ENCODE results near the gene EYS. TPM values are rescaled to one million over a fixed set of nuclear protein-coding genes. Genes with fewer than 3 reads are reported as not detected.

EYS gene
- total RNA-seq, 1 donor from 2014 or later = not detected

DNA sequence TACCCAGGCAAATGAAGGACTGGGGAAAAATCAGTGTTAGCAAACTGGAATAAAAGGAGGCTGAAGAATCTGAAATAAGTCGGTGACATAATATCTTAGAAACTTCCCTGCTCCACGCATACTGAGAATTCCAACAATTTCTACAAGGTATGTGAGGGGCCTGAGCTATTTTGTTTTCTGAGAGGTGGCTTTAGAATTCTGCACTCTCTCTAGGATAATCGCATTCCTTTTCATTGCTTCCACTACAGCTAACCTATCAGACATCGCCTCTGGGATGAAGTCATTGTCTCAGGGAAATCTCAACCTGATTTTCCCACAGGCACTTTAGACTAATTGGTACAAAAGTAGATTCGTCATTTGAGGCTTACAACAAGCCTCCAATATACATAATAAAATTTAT lies 1330.6 kb downstream of the EYS start:
- H3K36me3 Mint-ChIP-seq (ENCODE audit: low read depth, unreplicated experiment) = peaks cover 5% of the 10 kb centered on the region
- H3K27ac Mint-ChIP-seq (ENCODE audit: unreplicated experiment) = no peak overlapping the region
- H3K4me1 Mint-ChIP-seq (ENCODE audit: unreplicated experiment) = no peaks in the 10 kb centered on the region
- no peak for DNase-seq (ENCODE audit: low spot score)
- TF ChIP-seq, protein P1, sequence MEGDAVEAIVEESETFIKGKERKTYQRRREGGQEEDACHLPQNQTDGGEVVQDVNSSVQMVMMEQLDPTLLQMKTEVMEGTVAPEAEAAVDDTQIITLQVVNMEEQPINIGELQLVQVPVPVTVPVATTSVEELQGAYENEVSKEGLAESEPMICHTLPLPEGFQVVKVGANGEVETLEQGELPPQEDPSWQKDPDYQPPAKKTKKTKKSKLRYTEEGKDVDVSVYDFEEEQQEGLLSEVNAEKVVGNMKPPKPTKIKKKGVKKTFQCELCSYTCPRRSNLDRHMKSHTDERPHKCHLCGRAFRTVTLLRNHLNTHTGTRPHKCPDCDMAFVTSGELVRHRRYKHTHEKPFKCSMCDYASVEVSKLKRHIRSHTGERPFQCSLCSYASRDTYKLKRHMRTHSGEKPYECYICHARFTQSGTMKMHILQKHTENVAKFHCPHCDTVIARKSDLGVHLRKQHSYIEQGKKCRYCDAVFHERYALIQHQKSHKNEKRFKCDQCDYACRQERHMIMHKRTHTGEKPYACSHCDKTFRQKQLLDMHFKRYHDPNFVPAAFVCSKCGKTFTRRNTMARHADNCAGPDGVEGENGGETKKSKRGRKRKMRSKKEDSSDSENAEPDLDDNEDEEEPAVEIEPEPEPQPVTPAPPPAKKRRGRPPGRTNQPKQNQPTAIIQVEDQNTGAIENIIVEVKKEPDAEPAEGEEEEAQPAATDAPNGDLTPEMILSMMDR (IDR thresholded peaks at IDR 0.05; ENCODE audit: unreplicated experiment) = no peak
- no peak overlapping the region for H3K4me3 Mint-ChIP-seq (ENCODE audit: unreplicated experiment)
- peaks cover 5% of the 10 kb centered on the region for H3K27me3 Mint-ChIP-seq (ENCODE audit: unreplicated experiment)
- peaks cover 5% of the 10 kb centered on the region for H3K9me3 Mint-ChIP-seq (ENCODE audit: unreplicated experiment)

DNA sequence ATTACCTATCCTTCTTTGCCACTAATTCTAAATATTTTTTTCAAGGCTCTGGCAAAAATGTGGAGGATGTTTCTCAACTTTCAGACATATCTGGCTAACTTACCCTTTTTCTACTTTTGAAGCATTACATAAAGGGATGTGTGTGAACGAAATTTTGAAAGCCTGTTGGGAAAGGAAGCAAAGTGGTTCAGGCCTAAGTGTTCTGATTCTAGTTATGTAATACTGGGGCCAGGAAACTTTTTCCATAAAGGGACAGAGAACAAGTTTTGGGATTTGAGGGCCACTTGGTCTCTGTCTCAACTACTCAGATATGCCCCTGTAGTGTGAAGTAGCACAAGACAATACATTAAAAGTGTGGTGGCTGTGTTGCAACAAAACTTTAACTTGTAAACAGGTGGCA lies 1349.6 kb downstream of the EYS start:
- H3K4me1 Mint-ChIP-seq (ENCODE audit: unreplicated experiment) = no peaks in the 10 kb centered on the region
- H3K27me3 Mint-ChIP-seq (ENCODE audit: unreplicated experiment) = no peaks in the 10 kb centered on the region
- DNase-seq (ENCODE audit: low spot score) = no peak
- no peaks in the 10 kb centered on the region for H3K9me3 Mint-ChIP-seq (ENCODE audit: unreplicated experiment)
- no peaks in the 10 kb centered on the region for H3K36me3 Mint-ChIP-seq (ENCODE audit: low read depth, unreplicated experiment)
- H3K4me3 Mint-ChIP-seq (ENCODE audit: unreplicated experiment) = no peak overlapping the region
- no peak overlapping the region for H3K27ac Mint-ChIP-seq (ENCODE audit: unreplicated experiment)
- TF ChIP-seq, protein P1 (IDR thresholded peaks at IDR 0.05; ENCODE audit: unreplicated experiment) = no peak

DNA sequence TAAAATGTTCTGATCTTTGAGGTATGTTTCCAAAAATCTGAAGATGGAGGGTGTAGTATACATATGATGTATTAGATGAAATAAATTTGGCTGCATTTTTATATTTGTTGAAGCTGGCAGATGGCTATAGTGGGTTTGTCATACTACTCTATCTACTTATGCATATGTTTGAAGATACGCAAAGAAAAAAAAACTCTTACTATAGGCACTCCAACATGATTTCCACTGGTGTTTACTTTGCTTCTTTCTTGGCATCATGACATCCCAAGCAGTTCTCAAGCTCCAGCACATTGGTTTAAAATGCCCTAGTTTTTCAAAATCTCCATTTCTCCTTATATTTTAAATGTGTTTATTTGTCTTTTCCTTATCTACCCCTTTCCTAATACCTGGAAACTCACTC lies 1359.6 kb downstream of the EYS start:
- H3K27me3 Mint-ChIP-seq (ENCODE audit: unreplicated experiment) = peaks cover 5% of the 10 kb centered on the region
- no peaks in the 10 kb centered on the region for H3K36me3 Mint-ChIP-seq (ENCODE audit: low read depth, unreplicated experiment)
- no peak for DNase-seq (ENCODE audit: low spot score)
- H3K27ac Mint-ChIP-seq (ENCODE audit: unreplicated experiment) = no peak overlapping the region
- H3K4me3 Mint-ChIP-seq (ENCODE audit: unreplicated experiment) = no peak overlapping the region
- no peaks in the 10 kb centered on the region for H3K4me1 Mint-ChIP-seq (ENCODE audit: unreplicated experiment)
- TF ChIP-seq, protein P1 (IDR thresholded peaks at IDR 0.05; ENCODE audit: unreplicated experiment) = no peak
- H3K9me3 Mint-ChIP-seq (ENCODE audit: unreplicated experiment) = no peaks in the 10 kb centered on the region

DNA sequence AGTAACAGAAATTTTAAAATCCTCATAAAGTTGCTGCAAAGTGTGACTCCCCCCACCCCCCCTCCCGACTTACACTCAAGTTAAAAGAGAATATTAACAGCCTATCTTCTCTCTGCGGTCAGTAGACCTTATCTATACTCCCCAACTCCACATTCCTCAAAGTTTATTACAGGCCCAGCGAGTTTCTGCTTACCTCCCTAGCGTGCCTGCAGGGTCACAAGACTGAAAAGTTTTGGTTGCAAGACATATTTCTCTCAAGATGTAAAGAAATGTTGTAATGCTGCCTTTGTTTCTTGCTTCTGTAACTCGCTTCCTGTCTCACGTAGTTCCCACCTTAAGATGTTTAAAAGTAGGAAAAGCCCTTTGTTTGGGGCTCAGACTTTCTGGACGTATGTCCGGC lies 1371.8 kb downstream of the EYS start:
- Mint-ChIP-seq H3K4me1 (ENCODE audit: unreplicated experiment) (peaks cover 5% of the 10 kb centered on the region), H3K27me3 (ENCODE audit: unreplicated experiment) (peaks cover 2% of the 10 kb centered on the region), H3K9me3 (ENCODE audit: unreplicated experiment) (no peaks in the 10 kb centered on the region), H3K4me3 (ENCODE audit: unreplicated experiment) (no peak overlapping the region), H3K36me3 (ENCODE audit: low read depth, unreplicated experiment) (no peaks in the 10 kb centered on the region), H3K27ac (ENCODE audit: unreplicated experiment) (no peak overlapping the region)
- no peak for DNase-seq (ENCODE audit: low spot score)
- TF ChIP-seq, protein P1 (IDR thresholded peaks at IDR 0.05; ENCODE audit: unreplicated experiment) = no peak

DNA sequence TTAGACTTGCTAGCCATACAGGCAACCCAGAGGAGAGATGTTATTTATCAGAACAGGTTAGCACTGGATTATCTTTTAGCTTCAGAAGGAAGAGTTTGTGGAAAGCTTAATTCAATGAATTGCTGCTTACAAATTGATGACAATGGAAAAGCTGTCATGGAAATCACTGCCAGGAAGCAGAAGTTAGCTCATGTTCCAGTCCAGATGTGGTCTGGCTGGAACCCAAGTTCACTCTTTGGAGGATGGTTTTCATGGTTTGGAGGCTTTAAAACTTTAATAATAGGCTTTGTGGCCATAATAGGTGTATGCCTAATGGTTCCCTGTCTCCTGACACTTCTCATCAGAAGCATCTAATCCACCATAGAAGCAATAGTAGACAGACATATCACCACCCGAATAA lies 1372.4 kb downstream of the EYS start:
- DNase-seq (ENCODE audit: low spot score) = no peak
- H3K27ac Mint-ChIP-seq (ENCODE audit: unreplicated experiment) = no peak overlapping the region
- TF ChIP-seq, protein P1 (IDR thresholded peaks at IDR 0.05; ENCODE audit: unreplicated experiment) = no peak
- H3K9me3 Mint-ChIP-seq (ENCODE audit: unreplicated experiment) = no peaks in the 10 kb centered on the region
- H3K4me1 Mint-ChIP-seq (ENCODE audit: unreplicated experiment) = peaks cover 5% of the 10 kb centered on the region
- no peak overlapping the region for H3K4me3 Mint-ChIP-seq (ENCODE audit: unreplicated experiment)
- peaks cover 2% of the 10 kb centered on the region for H3K27me3 Mint-ChIP-seq (ENCODE audit: unreplicated experiment)
- no peaks in the 10 kb centered on the region for H3K36me3 Mint-ChIP-seq (ENCODE audit: low read depth, unreplicated experiment)

Measured in endothelial cell (in vitro differentiated cells).